HG02884 (cell line): ENCODE data around the gene METTL8.

Source experiments
- ATAC-seq: cut with Tn5 transposase; IDR thresholded peaks from one replicate; pipeline ENCODE4 v1.9.1; 2021; ENCODE audit warnings: mild to moderate bottlenecking, moderate library complexity; ENCODE audit not compliant: unreplicated experiment

Gene METTL8, protein sequence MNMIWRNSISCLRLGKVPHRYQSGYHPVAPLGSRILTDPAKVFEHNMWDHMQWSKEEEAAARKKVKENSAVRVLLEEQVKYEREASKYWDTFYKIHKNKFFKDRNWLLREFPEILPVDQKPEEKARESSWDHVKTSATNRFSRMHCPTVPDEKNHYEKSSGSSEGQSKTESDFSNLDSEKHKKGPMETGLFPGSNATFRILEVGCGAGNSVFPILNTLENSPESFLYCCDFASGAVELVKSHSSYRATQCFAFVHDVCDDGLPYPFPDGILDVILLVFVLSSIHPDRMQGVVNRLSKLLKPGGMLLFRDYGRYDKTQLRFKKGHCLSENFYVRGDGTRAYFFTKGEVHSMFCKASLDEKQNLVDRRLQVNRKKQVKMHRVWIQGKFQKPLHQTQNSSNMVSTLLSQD

DNA sequence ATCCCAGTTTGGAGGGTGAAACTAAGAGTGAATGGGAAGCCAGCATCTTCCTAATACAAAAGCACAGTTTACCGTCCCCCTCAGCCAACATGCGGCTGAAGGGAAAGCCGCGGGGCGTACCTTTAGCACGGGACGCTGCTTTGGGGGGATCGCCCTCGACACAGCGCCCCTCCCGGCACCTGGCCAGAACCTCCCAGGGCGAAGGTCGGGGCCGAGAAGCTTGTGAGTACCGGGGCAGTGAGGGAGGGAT is at the start of gene METTL8:
Gene METTL8, minus strand, starts transcription at position 228 of the 250 bp plus-strand sequence. CDS start 41,805 bp downstream, outside the sequence.
- no peak for ATAC-seq

DNA sequence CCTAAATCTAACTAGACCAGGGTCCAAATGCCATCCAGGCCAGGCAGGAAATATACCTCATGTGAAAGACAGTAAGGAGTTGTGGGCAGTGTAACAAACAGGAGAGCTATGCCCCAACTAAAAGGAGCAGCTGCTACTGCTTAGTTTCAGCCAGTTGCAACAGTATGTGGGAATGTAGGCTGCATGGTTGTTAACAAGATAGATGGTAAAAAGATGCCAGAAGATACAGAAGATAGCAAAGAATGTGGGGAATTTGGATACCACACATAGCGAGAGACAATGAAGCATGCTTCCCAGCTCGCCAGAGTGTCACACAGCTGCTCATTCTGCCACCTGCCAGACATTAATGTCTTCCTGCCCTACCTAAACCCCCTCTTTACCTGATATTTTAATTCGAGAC is 49.1 kb upstream of the METTL8 start:
- ATAC-seq: no peak

DNA sequence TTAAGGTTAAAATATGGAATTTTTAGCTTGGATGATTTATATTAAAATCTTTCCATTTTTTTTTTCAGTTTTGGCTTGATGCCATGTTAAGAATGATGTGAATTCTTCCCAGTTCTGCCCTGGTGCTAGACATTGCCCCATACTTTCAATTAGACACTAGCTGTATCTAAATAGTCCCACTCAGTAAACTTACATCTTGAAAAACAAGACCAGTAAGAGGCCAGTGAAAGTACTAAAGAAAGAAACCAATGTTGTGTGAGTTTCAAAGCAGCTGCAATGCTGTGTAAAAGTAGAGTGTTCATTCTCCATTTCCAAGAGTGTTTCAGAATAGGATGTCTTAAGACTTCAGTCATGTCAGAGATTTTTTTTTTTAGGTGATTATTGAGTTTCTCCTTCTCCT is 48.5 kb upstream of the METTL8 start:
- ATAC-seq: no peak

DNA sequence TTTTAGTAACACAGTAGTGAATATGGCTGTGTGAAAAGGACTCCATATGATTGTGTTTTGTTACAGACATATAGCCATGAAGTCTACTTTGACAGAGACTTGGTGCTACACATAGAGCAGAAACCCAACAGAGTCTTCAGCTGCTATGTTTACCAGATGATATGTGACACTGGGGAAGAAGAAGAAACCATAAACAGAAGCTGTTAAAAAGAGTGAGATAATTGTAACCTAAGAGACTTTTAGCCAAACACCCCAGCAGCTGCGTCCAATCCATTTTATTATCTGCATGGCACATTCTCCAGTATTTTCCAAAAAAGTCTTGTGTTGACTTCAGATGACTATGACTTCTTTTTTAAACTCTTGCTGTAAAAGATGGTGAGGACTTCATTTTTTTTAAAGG is 47.1 kb upstream of the METTL8 start:
- no peak for ATAC-seq

DNA sequence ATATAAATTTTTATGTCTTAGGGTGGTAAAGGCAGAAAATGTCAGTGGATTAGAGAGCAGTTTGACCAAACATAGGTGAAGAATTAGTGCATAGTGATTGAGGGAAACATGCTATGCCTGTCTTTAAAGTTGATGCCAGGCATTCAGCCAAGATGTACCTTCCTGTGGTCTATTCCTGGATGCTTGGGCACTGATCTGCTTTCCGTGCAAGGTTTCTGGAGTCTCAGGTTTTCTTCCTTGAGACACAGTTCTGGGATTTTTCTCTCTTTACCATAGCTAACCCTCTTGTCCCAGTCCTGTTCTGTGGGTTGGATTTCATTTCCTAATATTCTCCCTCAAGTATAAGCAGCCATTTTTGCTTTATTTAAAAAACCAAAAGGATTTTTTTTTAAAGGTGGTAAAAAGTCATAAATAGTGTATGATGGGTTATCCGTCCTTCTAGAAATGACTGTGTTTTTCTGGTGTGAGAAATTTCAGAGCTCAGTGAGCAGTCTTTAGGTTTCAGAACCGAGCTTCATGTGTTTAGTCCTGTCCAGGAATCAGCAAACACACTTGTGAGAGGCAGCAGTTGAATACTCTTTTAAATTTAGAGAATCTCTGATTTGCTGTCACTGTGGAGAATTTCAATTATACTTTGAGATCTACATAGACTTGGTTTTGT is 45.5 kb upstream of the METTL8 start:
- ATAC-seq: no peak

DNA sequence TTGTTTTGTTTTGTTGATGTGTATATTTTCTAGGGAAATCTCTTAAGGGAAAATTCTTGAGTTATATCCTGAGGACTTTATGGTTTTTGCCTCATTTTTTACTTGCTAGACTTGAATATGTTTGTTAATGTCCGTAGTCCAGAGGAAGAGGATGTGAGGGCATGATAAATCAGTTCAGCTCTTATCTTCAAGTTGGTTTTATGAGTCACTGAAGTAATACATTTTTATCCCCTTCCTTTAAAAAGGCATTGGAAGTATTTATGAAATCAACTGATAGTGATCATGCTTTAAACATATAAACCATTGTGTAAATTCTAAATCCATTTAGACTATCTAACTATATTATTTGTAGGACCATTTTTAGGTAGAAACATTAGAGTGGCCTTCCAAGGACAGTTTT is 44.6 kb upstream of the METTL8 start:
- ATAC-seq: no peak

DNA sequence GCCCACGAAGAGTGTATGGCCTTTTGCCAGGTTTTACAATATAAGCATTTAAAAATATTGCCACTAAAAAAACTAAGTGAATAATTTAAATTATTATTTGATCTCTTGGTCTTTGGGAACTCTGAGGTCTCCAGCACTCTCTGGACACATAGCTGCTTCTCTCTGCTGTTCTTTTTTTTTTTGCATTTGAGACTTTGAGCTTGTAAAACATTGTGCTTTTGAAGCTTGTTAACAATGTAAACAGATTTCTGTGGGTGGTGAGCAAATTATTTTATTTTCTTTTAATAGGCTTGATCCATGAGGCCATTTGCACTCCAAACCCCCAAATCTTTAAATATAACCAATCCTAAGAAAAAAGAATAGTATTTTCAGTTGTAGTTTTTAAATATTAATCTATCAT is 42.2 kb upstream of the METTL8 start:
- no peak for ATAC-seq

DNA sequence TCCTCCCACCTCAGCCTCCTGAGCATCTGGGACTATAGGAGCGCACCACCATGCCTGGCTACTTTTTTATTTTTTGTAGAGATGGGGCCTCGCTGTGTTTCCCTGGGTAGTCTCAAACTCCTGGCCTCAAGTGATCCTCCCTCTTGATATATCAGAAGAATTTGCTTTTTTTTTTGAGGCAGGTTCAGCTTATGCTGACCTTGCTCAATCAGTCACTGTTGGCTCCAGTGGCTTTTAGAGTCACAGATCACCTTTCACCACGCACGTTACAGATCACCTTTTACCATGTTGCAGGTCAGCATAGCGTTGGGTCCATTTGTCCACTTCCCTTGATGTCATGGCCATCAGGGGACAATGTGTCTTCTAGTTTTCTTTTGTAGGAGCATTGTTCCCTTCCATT is 36.3 kb upstream of the METTL8 start:
- ATAC-seq: no peak

DNA sequence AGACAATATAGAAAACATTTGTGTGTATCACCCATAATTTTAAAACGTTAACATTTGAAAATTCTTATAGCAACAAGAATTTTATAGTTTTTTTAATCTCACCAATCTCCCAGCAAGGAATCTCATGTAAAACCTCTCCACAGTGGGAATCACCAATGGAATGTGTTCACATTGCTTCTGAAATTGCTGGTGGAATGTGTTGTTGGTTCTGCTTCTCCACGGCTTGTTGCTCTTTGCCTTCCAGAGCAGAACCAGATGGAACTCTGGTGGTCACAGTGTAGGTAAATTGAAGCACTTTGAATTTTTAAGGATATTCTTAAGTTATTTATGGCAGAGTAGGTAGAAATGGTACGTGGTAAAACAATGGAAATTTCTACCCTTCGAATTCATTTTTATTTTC is 35.4 kb upstream of the METTL8 start:
- ATAC-seq: no peak

DNA sequence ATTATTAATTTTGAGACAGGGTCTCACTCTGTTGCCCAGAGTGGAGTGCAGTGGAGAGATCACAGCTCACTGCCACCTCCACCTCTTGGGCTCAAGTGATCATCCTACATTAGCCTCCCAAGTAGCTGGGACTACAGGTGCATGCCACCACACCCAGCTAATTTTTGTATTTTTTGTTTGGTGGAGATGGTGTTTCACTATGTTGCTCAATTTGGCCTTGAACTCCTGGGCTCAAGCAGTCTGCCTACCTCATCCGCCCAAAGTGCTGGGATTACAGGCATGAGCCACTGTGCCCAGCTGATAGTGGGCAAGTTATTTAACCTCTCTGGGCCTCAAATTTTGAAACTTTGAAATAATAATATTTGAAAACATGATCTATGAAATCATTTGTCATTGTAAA is 26.7 kb upstream of the METTL8 start:
- ATAC-seq: no peak

DNA sequence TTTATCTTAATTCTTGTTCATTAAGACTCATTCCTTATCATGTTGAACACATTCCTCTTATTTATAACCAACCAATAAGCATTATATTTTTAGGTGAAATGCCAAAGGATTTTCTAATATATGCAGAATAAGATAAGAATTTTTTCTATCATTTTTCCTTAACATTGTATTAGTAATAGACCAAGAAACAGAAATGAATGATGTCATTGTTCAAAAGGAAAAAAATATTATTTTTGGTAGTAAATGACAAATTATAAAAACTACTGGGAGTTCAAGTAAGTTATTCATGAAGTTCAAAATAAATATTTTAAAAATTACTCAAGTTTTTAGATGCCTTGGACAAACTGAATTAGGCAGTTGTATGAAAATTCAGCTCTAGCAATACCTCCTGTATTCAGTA is 25.7 kb upstream of the METTL8 start:
- no peak for ATAC-seq

DNA sequence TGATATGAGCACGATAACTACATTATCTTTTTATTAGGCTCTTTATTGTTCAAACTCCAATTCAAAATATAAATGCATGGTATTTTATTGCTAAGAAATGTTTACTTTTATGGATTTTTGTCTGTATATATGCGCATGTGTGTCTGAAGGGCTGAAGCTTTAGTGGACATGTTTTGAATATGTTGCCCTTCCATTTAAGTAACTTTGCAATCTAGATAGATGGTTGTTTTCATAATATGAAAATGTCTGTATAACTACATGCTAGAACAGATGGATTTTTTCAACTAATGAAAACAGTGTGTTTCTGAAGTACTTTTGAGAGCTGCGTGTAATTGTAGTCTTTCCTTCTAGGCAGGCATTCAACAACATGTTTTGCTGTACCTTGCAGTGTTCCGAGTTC is 19.0 kb upstream of the METTL8 start:
- ATAC-seq: no peak

DNA sequence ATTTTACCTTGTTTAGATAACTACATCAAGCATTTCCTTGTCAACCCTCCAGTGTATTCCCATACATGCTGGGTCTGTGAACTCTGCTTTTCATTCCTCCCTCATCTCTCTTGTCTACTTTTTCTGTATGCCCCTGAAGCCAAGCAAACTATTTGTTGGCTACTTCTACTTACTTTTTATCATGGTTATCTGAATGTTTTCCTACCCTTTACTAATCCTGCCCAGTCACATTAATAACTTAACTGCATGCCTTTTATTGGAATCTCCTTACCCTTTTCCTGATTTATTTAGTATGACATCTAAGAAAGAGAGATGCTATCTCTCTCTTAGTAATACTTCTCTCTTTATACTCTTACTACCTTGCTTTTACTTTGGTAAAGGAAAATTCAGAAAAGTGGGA is 17.3 kb upstream of the METTL8 start:
- no peak for ATAC-seq

DNA sequence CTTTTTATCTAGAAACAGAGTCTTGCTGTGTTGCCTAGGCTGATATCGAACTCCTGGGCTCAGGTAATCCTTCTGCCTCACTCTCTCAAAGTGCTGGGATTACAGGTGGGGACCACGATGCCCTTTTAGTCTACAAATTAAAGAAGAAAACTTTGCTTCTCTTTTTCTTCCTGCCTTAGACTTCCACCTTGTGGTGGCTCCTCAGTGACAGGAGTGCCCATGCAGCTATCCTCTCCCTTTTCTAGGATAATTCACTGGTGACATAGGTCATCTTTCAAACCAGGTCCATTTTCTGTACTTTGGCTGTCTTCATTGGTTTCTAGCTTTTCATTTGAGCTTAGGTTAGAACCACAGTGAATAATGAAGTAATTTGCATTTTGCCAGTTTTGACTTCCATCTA is 13.9 kb upstream of the METTL8 start:
- ATAC-seq: no peak

DNA sequence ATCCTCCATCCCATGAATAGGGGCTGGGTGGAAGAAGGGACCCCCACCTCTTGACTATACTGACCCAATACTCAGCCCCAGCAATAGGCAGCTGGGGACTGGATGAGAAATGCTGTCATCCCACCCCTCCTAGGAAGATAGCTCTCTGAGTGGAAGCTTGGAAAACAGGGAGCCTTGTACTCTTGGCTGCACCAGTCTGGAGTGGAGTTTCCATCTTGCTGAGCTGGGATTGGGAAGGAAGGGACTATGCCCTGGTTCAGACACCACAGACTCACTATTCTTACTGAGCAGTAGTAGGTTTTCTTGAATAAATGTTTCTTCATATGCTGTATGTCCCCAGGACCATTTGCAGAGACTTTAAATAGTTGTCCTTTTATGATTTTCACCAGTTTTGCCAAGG is 7.7 kb upstream of the METTL8 start:
- no peak for ATAC-seq

DNA sequence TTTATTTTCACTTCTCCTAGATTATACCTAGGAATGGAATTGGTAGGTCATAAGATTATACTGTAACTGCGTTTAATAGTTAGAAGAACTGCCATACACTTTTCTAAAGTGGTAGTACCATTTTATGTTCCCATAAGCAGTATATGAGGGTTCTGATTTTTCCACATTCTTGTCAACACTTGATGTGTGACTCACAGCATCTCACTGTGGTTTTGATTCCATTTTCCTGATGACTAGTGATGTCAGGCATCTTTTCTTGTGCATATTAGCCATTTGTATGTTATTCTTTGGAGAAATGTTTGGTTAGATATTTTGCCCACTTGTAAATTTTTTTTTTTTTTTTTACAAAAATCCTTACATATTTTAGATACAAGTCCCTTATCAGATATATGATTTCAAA is 2.5 kb upstream of the METTL8 start:
- ATAC-seq: no peak

DNA sequence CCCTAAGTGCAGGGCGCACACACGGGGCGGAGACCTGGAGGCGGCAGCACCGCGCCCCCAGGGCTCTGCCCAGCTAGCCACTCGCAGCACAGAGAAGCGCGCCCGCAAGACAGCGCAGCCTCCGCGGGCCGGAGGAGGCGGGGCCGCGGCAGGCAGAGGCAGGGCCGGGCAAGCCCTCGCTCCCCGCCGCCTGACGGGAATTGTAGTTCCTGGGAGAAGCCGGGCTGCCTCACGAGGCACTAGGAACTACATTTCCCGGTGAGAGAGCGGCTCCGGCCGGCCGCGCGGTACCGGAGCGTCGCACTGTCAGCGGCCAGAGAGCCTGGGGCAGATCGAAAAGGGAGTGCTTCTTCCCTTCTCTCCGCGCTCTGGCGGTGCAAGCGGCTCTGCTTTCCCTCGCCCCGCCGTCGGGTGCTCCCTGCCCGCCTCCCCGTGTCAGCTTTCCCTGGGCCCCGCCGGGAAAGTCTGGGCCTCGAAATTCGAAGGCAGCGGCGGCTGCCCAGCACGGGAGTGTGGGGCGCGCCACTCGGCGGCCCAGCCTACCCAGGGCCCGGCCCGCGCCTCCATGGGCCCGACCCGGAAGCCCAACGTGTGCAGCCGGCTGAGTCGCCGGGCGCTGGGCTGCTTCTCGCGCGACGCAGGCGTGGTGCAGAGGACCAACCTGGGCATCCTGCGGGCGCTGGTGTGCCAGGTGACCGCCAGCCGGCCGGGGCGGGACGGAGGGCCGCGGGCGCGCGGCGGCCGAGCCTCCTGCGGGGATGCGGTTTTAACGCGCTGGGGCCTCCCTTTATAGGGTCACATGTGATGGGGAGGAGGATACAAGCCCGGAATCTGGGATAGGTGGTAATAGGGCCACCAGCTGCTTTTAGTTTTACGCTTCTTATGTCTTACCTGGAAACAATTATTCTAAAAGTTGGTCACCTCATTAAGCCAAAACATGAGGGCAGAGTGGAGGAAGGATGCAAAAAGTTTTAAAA is 511 bp upstream of the METTL8 start, which contains the start of gene DCAF17:
Gene DCAF17, plus strand, starts transcription at position 214 of the 977 bp plus-strand sequence. Its CDS starts 352 bp downstream, at position 566.
- ATAC-seq: peak; percentile 89

DNA sequence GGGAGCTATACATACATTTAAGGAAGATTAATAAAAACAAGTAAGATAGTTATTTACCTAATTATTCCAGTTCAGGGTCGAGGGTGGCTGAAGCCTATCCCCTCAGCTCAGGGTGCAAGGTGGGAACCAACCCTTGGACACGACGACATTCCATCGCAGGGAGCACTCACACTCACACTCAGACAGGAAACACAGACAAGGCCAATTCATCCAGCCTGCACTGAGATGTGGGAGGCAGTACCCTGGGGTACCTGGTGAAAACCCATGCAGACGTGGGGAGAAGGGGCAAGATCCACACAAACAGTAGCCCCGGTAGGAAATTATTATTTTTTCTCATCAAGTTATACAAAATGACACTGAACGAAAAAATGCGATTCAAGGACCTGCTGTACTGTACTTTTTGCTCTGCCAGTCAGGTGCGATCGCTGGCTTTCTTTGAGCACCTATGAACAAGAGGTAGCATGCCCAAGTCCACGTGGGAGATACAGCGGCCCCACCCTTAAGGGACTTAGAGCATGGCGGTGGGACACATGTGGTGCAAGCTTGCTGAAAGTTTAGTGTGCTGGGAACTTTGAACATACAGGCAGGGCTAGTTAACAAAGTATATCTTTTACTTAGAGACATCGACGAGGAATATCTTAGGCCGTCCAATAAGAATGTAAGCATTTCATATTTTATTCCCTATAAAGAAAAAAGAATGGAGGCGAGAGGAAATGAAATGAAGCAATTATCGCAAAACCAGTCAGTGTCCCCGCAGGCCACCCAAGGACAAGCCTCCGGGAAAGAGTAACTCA is 624 bp downstream of the METTL8 start:
- ATAC-seq: no peak

DNA sequence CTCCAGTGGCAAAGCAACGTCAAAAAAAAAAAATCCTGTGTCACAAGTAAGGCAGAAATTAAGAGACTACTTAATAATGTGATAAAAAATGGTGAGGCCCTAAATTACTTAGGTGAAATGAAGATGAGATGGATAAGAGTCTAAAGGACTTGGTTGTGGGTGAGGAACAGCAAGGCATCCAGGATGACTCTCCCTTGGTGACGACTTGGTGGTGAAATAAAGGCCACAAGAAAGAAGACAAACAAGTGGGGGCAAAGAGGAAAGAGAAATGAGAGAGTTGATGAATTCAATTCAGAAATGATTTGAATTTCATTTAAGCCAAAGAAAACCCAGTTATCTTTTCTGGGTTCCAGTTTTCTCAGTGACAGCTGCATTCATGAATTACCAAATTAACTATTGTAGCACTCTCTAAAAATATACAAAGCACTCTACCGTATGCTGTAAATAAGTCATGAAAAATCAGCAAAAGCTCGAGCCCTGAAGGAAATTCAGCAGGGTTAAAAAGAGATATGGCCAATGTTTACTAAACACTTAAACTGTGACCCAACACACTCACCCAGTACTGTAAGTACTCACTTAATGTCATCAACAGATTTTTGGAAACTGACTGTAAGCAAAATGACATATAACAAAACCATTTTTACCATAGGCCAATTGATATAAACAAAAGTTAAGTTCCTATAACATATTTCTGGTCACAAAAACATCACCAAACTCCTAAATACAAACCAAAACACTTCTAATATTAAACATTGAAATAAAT is 1.4 kb downstream of the METTL8 start:
- ATAC-seq: no peak

DNA sequence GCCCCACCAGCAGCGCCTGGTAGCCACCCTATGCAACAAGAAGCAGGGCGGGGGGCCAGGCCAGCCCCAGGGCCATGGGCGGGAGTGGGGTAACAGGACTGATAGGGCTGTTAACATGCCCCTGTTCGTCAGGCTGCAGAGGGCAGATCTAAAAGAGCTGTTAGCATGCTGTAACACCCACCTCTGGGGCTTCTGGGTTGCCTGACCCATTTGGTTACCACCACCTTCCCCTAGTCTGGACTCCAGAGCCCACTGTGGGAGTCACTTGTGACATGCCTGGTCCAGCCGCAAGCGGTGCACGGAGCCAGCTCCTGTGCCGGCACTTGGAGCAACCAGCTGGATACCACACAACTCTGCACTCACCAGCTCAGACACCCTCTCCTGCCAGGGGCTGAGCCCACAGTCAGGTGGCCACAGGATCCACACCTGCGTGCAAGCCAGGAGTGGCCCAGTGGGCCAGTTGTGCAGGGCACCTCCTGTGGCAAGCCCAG is 2.1 kb downstream of the METTL8 start:
- ATAC-seq: no peak
